Right lobe of liver (tissue), 4 donors: Measurements from ENCODE around the gene COMP.

Experiments used
- CTCF ChIP-seq, 4 donors: fragments of 200-600 bp in 3 of 4; fragments of 450-650 bp in 1 of 4; IDR thresholded peaks; one replicate each; pipeline versions ENCODE4 v1.5.1 to v1.8.0; 2016 to 2022; ENCODE audit warnings: antibody characterized with exemption in 4 of 4, mild to moderate bottlenecking in 2 of 4
- POLR2A ChIP-seq: fragments of 450-650 bp; IDR thresholded peaks from one replicate; pipeline ENCODE4 v1.6.1; 2017; ENCODE audit warnings: antibody characterized with exemption, mild to moderate bottlenecking
- donor health status: DM: no; HTN: no; CAD: no.
- donor health status: DM: no; HTN: no; CAD: no.
- donor health status: DM: no; HTN: yes; CAD: no.

- TF ChIP-seq CTCF (IDR thresholded peaks at IDR 0.05) (no peak), POLR2A (no peak)
Observed at GRCh38 chr19:18737337-18737953, 53.7 kb downstream of the COMP start.
